K562 (cell line): Measurements from ENCODE around the gene NMRK2. TPM values are rescaled to one million over a fixed set of nuclear protein-coding genes. Genes with fewer than 3 reads are reported as not detected.
A peak's percentile ranks its signal among the peaks of the same experiment; 100 is the strongest.

Experiments
- ADNP ChIP-seq: fragments of 200-800 bp; sonication (Bioruptor generic); IDR thresholded peaks from 2 replicates; pipeline ENCODE4 v1.6.1; 2016; ENCODE audit warnings: missing genetic modification characterization, missing compliant biosample characterization
- CHD7 ChIP-seq: fragments of 200-600 bp; sonication (generic); IDR thresholded peaks from one replicate; pipeline ENCODE4 v1.6.1; 2012; ENCODE audit warnings: mild to moderate bottlenecking, low read depth, low read length, inconsistent platforms
- HOXB6 ChIP-seq: fragments of 250-450 bp; sonication (Bioruptor Pico); IDR thresholded peaks from 2 replicates; pipeline ENCODE4 v1.5.1; 2022; ENCODE audit warnings: mild to moderate bottlenecking, borderline replicate concordance
- NRF1 ChIP-seq, 2 experiments: fragments of 450-650 bp; IDR thresholded peaks in 1 of 2; conservative IDR thresholded peaks in 1 of 2; 2 replicates each; pipeline ENCODE4 v1.6.1; 2014; ENCODE audit warnings: mild to moderate bottlenecking in 2 of 2
- THRAP3 ChIP-seq: fragments of 450-650 bp; IDR thresholded peaks from 2 replicates; pipeline ENCODE4 v1.6.1; 2016; ENCODE audit warnings: mild to moderate bottlenecking, inconsistent platforms, borderline replicate concordance
- ZBTB8A ChIP-seq: fragments of 450-650 bp; IDR thresholded peaks from 2 replicates; pipeline ENCODE4 v1.6.1; 2018; ENCODE audit warnings: mild to moderate bottlenecking, moderate library complexity; ENCODE audit not compliant: partially characterized antibody
- ZC3H8 ChIP-seq: fragments of 450-650 bp; IDR thresholded peaks from 2 replicates; pipeline ENCODE4 v1.6.1; 2017
- polyA plus RNA-seq, 8 experiments: library from polyadenylated mRNA; depleted of rRNA in 4 of 8; stranded (reverse) in 5 of 8; unstranded in 3 of 8; fragments of >200 nt; fragmentation: Nextera tagmentation in 2 of 8; fragmentation: Illumina TruSeq in 1 of 8; extraction: Ambion mirVana in 2 of 8; extraction: Trizol in 1 of 8; gene quantifications; 2 replicates each; pipeline versions ENCODE4 v1.2.1 to v1.2.3, GENCODE V29; 2011 to 2014; ENCODE audit warnings: inconsistent platforms in 1 of 8, missing spikeins in 1 of 8
- total RNA-seq, 7 experiments: library from RNA; depleted of rRNA in 6 of 7; stranded (reverse); fragments of >200 nt in 6 of 7; fragmentation: Illumina TruSeq in 2 of 7; extraction: Trizol in 2 of 7; gene quantifications; 2 replicates each; pipeline versions ENCODE4 v1.2.1 to v1.2.3, GENCODE V29; 2011 to 2021; ENCODE audit warnings: low replicate concordance in 1 of 7

NMRK2 gene
- total and polyA plus RNA-seq, 9 of the 15 experiments (the other 6 are each of a cell fraction or from before 2014, with no cell fraction given): not detected

DNA sequence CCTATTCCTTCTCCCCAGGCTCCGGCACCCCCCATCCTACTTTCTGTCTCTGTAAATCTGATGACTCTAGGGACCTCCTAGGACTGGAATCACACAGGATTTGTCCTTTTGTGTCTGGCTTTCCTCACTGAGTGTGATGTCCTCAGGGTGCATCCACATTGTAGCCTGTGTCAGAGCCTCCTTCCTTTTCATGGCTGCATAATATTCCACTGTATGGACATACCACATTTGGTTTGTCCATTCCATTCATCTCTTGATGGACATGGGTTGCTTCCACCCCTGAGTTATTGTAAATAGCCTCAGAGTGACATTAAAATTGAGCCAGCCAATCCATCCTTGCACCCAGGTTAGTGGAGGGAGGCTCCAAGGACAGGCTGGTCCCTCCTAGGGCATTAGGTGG, 22.8 kb upstream of the NMRK2 start (continued):
- no peak for TF ChIP-seq CHD7
- no peak for TF ChIP-seq HOXB6
- TF ChIP-seq NRF1 (conservative IDR thresholded peaks at IDR 0.05 in 1 of 2, IDR thresholded peaks at IDR 0.05 in 1 of 2): no peak
- TF ChIP-seq ADNP (tag): peak; percentile 76
- TF ChIP-seq ZC3H8: no peak
- no peak for TF ChIP-seq ZBTB8A
- TF ChIP-seq THRAP3: no peak
